A549 (cell line): ENCODE data around the gene TCF7L1.

Experiments used
- BHLHE40 ChIP-seq: IDR thresholded peaks from 2 replicates; pipeline ENCODE4 v1.6.1; 2012; ENCODE audit warnings: low read depth, low read length, inconsistent platforms
- CHD2 ChIP-seq: fragments of 150-350 bp; IDR thresholded peaks from 2 replicates; pipeline ENCODE4 v1.6.1; 2014; ENCODE audit warnings: low read length; ENCODE audit not compliant: partially characterized antibody
- CHD4 ChIP-seq: fragments of 200-600 bp; sonication (generic); IDR thresholded peaks from 2 replicates; pipeline ENCODE4 v1.6.1; 2016; ENCODE audit warnings: antibody characterized with exemption, mild to moderate bottlenecking, borderline replicate concordance
- KDM5A ChIP-seq: fragments of 200-600 bp; sonication (generic); IDR thresholded peaks from 2 replicates; pipeline ENCODE4 v1.6.1; 2016; ENCODE audit warnings: antibody characterized with exemption, mild to moderate bottlenecking
- MYC ChIP-seq: IDR thresholded peaks from 2 replicates; pipeline ENCODE4 v1.6.1; 2012; ENCODE audit warnings: mild to moderate bottlenecking, inconsistent platforms, low read length, improper control_type of control experiment, borderline replicate concordance
- PHF8 ChIP-seq: fragments of 200-600 bp; sonication (generic); IDR thresholded peaks from 2 replicates; pipeline ENCODE4 v1.6.1; 2016; ENCODE audit warnings: low read depth, mild to moderate bottlenecking, antibody characterized with exemption, moderate library complexity, borderline replicate concordance
- RAD21 ChIP-seq, 2 experiments: fragments of >200 bp in 1 of 2; sonication (Bioruptor Twin) in 1 of 2; formaldehyde crosslinking in 1 of 2; IDR thresholded peaks in 1 of 2; conservative IDR thresholded peaks in 1 of 2; 2 replicates in 1 of 2; 3 replicates in 1 of 2; pipeline ENCODE4 v1.6.1; 2012 to 2018; ENCODE audit warnings: inconsistent platforms in 1 of 2
- RFX5 ChIP-seq: fragments of 450-650 bp; IDR thresholded peaks from 2 replicates; pipeline ENCODE4 v1.7.1; 2014; ENCODE audit warnings: antibody characterized with exemption, mild to moderate bottlenecking, moderate library complexity
- RNF2 ChIP-seq: fragments of 200-600 bp; sonication (generic); IDR thresholded peaks from 2 replicates; pipeline ENCODE4 v1.6.1; 2016; ENCODE audit warnings: low read depth, mild to moderate bottlenecking, antibody characterized with exemption, moderate library complexity, borderline replicate concordance
- TF ChIP-seq, protein P1 (sequence below): fragments of >200 bp; sonication (Bioruptor Twin); formaldehyde crosslinking; IDR thresholded peaks from 3 replicates; pipeline ENCODE4 v1.5.1; 2016
- TF ChIP-seq, protein P2 (sequence below): fragments of 250-450 bp; sonication (Bioruptor Pico); IDR thresholded peaks from 2 replicates; pipeline ENCODE4 v1.5.0; 2021; ENCODE audit warnings: mild to moderate bottlenecking, moderate library complexity, borderline replicate concordance
- TF ChIP-seq, protein P3 (sequence below): IDR thresholded peaks from 2 replicates; pipeline ENCODE4 v1.6.1; 2012

DNA sequence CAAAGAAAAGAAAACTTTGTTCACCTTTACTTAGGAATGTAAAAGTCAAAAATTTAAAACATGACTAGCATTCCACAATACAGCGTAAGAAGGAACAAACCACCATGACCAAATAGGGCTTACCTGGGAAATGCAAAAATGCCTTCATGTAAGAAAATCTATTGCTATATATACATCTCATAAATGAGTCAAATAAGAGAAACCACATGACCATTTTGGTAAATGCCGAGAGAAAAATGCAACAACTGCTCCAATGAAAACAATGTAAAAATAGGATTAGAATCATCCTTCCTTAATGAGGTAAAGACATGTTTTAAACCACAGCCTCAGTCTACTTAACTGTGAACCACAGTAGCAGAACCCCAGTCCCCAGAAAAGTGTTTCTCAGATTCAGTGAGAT, 145.2 kb downstream of the TCF7L1 start:
- TF ChIP-seq BHLHE40: no peak
- TF ChIP-seq, protein P1, sequence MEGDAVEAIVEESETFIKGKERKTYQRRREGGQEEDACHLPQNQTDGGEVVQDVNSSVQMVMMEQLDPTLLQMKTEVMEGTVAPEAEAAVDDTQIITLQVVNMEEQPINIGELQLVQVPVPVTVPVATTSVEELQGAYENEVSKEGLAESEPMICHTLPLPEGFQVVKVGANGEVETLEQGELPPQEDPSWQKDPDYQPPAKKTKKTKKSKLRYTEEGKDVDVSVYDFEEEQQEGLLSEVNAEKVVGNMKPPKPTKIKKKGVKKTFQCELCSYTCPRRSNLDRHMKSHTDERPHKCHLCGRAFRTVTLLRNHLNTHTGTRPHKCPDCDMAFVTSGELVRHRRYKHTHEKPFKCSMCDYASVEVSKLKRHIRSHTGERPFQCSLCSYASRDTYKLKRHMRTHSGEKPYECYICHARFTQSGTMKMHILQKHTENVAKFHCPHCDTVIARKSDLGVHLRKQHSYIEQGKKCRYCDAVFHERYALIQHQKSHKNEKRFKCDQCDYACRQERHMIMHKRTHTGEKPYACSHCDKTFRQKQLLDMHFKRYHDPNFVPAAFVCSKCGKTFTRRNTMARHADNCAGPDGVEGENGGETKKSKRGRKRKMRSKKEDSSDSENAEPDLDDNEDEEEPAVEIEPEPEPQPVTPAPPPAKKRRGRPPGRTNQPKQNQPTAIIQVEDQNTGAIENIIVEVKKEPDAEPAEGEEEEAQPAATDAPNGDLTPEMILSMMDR: no peak
- no peak for TF ChIP-seq RNF2
- TF ChIP-seq RFX5: no peak
- no peak for TF ChIP-seq CHD2
- TF ChIP-seq KDM5A: no peak
- TF ChIP-seq, protein P2, sequence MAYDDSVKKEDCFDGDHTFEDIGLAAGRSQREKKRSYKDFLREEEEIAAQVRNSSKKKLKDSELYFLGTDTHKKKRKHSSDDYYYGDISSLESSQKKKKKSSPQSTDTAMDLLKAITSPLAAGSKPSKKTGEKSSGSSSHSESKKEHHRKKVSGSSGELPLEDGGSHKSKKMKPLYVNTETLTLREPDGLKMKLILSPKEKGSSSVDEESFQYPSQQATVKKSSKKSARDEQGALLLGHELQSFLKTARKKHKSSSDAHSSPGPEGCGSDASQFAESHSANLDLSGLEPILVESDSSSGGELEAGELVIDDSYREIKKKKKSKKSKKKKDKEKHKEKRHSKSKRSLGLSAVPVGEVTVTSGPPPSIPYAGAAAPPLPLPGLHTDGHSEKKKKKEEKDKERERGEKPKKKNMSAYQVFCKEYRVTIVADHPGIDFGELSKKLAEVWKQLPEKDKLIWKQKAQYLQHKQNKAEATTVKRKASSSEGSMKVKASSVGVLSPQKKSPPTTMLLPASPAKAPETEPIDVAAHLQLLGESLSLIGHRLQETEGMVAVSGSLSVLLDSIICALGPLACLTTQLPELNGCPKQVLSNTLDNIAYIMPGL (CRISPR knock-in tag): no peak
- no peak for TF ChIP-seq PHF8
- TF ChIP-seq RAD21 (conservative IDR thresholded peaks at IDR 0.05 in 1 of 2, IDR thresholded peaks at IDR 0.05 in 1 of 2): no peak
- no peak for TF ChIP-seq CHD4
- TF ChIP-seq, protein P3, sequence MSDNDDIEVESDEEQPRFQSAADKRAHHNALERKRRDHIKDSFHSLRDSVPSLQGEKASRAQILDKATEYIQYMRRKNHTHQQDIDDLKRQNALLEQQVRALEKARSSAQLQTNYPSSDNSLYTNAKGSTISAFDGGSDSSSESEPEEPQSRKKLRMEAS: no peak
- TF ChIP-seq MYC: no peak
